ENCODE results near the gene EEF1AKMT2.
A peak's percentile ranks its signal among the peaks of the same experiment; 100 is the strongest.

The EEF1AKMT2 gene

DNA sequence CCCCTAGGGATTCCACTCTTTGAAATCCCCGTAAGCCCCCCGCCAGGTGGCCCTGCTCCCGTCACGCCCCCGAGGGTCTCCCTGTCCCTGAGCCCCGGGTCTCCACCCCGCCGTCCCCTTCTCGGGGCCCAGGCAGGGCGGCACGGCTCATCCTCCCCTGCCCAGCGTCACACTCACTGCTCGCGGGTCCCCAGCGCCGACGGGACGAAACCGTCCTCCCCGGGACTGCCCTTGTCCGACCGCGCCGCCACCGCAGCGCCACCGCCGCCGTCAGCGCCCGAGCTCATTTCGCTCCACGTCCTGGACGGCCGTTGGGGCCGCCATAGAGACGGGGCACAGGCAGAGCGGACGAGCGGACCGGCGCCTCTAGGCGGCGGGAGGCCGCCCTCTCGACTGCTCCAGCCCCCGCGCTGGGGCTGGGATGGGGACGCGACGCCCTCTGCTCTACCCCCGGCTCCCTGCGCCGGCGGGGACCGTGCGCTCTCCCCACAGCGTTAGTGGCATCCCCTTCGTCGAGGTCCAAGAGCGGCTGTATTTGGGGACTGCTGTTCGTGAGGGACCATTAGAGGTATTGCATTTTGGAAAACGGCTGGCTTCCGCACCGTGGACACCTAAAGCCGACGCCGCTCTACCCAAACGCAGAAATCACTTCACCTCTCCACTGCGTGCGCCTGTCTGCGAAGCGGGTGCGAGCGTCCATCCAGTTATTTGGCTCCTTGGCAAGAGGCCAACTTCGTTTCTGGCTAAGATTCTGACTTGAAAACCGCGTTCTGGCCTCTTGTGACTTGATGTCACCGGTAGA, at the start of gene EEF1AKMT2:
Gene EEF1AKMT2, minus strand, starts transcription at position 341 of the 802 bp plus-strand sequence. Its CDS starts 54 bp downstream, at position 287.
- no peak for DNase-seq (ENCODE audit: low read depth, low spot score)
- peak within 1 kb of the TSS; percentile 95 for H3K4me3 ChIP-seq (ENCODE audit: low read depth, low read length)
- ChIA-PET POLR2A (interaction anchor here (0.6 to 1.3 kb wide), 4 partner anchors 10 to 44 kb away, joined by 3 to 8 read pairs (median 4); partner anchors contain the start of gene ABRAXAS2), CTCF (interaction anchor here (0.6 to 1.4 kb wide), 3 partner anchors 11 to 17 kb away, joined by 4 read pairs; no protein-coding TSS in a partner anchor)
- TF ChIP-seq, protein P1, sequence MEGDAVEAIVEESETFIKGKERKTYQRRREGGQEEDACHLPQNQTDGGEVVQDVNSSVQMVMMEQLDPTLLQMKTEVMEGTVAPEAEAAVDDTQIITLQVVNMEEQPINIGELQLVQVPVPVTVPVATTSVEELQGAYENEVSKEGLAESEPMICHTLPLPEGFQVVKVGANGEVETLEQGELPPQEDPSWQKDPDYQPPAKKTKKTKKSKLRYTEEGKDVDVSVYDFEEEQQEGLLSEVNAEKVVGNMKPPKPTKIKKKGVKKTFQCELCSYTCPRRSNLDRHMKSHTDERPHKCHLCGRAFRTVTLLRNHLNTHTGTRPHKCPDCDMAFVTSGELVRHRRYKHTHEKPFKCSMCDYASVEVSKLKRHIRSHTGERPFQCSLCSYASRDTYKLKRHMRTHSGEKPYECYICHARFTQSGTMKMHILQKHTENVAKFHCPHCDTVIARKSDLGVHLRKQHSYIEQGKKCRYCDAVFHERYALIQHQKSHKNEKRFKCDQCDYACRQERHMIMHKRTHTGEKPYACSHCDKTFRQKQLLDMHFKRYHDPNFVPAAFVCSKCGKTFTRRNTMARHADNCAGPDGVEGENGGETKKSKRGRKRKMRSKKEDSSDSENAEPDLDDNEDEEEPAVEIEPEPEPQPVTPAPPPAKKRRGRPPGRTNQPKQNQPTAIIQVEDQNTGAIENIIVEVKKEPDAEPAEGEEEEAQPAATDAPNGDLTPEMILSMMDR (IDR thresholded peaks at IDR 0.05; ENCODE audit: insufficient read depth, low read length, missing control alignments): peak; percentile 17

DNA sequence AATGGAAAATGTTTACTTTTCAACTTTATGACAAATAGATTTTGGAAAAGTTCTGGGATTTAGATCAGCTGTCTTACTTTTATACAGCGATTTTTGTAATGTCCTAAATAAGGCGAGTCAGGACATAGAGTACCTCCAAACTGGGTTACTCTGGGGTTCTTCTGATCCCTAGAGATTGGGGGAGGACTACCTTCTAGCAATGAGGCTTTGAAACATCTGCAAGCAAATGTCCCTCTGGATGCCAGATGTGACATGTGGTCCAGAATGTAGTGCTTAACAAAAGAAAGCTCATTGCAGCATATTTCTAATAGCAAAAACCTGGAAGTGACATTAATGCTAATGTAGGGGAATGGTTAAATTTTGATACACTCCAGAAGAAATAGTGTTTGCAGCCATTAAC, 46.0 kb upstream of the EEF1AKMT2 start:
- H3K4me3 ChIP-seq (ENCODE audit: low read depth, low read length): no peak overlapping the region
- DNase-seq (ENCODE audit: low read depth, low spot score): no peak
- TF ChIP-seq, protein P1 (IDR thresholded peaks at IDR 0.05; ENCODE audit: insufficient read depth, low read length, missing control alignments): no peak
- ChIA-PET CTCF (no interaction called here), POLR2A (no interaction called here)

DNA sequence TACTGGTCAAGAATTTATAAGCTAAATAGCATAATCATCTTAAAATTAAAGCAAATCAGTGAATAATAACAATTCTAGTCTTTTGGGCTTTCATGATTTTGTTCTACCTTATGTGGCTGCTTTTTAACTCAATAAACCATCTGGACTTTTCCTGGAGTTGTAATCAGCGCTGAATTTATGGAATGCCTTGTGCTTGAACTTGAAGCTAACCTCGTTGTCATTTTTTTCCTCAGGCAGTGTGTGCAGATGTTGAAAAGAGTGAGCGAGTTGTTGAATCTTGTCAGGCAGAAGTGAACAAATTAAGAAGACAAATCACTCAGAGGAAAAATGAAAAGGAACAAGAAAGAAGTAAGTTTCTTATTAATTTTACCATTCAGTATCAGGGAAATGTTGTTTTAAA, 39.4 kb upstream of the EEF1AKMT2 start:
- H3K4me3 ChIP-seq (ENCODE audit: low read depth, low read length): no peak overlapping the region
- ChIA-PET POLR2A (no interaction called here), CTCF (interaction anchor here (1.3 to 10.2 kb wide), 2 partner anchors 231 to 303 kb away, joined by 3 to 94 read pairs; no protein-coding TSS in a partner anchor)
- DNase-seq (ENCODE audit: low read depth, low spot score): no peak
- TF ChIP-seq, protein P1 (IDR thresholded peaks at IDR 0.05; ENCODE audit: insufficient read depth, low read length, missing control alignments): no peak

DNA sequence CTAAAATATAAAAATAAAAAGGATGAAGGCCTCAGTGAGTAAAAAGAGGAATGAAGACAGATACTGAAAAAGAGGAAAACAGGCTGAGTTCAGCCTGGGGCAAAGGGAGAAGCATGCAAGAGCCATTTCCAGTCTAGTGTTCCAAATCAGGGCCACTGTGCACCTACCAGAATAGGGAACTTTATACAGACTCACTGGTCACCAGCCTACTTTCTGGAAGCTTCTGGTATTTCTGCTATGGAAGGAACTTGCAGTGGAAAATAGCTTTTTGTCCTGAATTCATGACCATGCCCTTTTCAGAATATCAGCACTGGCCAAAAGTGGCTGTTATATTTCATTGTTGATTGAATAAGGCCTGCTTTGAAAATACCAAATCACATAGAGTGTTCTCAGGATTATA, 38.8 kb upstream of the EEF1AKMT2 start:
- ChIA-PET CTCF (interaction anchor here (1.3 to 10.2 kb wide), 2 partner anchors 231 to 302 kb away, joined by 3 to 94 read pairs; no protein-coding TSS in a partner anchor), POLR2A (no interaction called here)
- TF ChIP-seq, protein P1 (IDR thresholded peaks at IDR 0.05; ENCODE audit: insufficient read depth, low read length, missing control alignments): no peak
- H3K4me3 ChIP-seq (ENCODE audit: low read depth, low read length): no peak overlapping the region
- DNase-seq (ENCODE audit: low read depth, low spot score): no peak

DNA sequence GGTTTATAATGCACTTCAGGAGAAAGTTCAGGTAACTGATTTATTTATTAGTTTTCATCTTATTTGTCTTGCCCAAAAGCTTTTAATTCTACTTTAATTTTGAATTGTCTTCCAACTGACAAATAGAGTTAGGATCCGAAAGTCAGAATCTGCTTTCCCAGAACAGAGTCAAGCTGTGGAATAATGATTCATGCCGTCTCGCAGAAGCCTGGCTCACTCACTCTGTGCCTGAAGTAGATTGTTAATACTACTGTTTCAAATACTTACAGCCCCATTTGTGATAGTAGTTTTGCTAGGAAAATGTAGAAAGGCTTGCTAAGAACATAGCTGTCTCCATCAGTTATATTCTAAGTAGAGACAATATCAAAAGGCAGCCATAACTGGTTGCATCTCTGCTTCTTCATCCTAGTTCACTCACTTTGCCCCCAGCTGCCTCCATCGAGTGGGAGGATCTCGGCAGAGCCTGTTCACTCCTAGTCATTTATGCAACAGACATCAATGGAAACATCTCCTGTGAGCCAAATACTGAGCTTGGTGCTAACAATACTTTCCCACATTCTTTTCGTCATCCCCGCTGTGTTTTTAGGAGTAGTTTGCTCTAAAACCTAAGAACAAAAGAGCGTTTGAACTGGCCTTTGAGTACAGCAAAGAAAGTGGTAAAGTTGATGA, 37.9 kb upstream of the EEF1AKMT2 start:
- no peak for DNase-seq (ENCODE audit: low read depth, low spot score)
- TF ChIP-seq, protein P1 (IDR thresholded peaks at IDR 0.05; ENCODE audit: insufficient read depth, low read length, missing control alignments): no peak
- H3K4me3 ChIP-seq (ENCODE audit: low read depth, low read length): no peak overlapping the region
- POLR2A ChIA-PET: no interaction called here
- CTCF ChIA-PET: interaction anchor here (1.7 to 10.2 kb wide), 2 partner anchors 35 to 301 kb away, joined by 3 to 94 read pairs; no protein-coding TSS in a partner anchor

DNA sequence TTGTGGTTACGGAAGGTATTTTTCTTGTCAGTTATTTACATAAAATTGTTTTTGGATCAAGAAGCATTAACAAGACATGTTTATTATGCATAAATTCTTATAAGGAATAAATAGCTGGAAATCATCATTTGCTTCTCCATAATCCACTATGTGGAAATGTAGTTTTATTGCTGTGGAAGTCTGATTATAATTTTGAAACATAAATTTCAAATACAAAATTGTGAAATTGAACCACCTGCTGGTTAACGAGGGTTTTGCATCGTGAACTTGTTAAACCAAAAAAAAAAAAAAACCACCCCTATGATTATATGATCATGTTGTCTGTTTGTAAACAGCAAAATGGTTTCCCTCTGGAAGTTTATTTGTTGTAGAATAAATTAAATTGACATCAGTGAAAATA, 35.8 kb upstream of the EEF1AKMT2 start:
- TF ChIP-seq, protein P1 (IDR thresholded peaks at IDR 0.05; ENCODE audit: insufficient read depth, low read length, missing control alignments): no peak
- ChIA-PET POLR2A (interaction anchor here (0.9 kb wide), 1 partner anchor 36 kb away, joined by 3 read pairs; the partner anchor contains the start of gene EEF1AKMT2), CTCF (interaction anchor here (0.7 to 10.2 kb wide), 11 partner anchors 9 to 310 kb away, joined by 3 to 94 read pairs (median 3); no protein-coding TSS in a partner anchor)
- DNase-seq (ENCODE audit: low read depth, low spot score): no peak
- H3K4me3 ChIP-seq (ENCODE audit: low read depth, low read length): no peak overlapping the region

All from AG04449 (cell line).